ENCODE measurements around the gene LUZP2.

The LUZP2 gene

DNA sequence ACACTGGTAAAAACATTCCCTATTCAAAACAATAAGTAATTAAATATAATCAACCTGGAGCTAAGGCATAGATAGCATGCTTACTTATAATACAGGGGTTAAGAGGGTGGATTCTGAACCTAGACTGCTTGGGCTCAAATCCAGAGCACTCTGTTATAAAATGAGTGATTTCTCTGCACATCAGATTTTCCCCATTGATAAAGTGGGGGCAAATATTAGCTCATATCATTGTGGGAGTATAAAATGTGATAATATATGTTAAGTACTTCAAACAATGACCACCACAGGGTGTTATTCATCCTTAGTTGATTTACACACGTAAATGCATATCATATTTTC lies 139.4 kb downstream of the LUZP2 start:
- no peak for DNase-seq

DNA sequence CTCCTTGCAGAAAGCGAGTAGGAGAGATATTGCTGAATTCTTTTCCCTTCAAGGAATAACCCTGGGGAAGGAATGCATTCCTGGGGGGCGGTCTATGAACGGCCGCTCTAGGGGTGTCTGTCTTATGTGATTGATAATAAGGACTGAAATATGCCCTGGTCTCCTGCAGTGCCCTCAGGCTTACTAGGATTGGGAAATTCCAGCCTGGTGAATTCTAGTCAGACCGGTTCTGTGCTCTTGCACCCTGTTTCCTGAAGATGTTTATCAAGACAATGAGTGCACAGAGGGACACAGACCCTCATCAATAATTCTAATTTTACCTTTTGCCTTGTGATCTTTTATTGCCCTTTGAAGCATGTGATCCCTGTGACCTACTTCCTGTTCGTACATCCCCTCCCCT lies 140.7 kb downstream of the LUZP2 start:
- no peak for DNase-seq

DNA sequence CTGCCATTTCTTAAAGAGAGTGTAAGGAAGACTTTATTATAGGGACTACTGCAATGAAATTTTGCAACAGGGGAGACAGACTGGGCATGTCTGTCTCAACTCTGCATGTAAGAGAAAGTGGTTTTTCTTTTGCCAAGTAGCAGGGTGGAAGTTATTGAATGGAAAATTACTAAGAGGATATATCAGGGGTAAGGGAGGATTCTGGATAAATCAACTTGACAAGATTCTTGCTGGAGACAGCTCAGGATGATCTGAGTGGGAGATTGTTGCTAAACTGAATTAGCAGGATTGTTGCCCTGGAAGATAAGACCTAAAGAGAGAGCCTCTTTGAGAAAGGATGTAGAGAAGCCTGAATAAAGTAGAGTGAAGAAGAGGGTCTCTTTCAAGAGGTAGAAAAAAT lies 145.8 kb downstream of the LUZP2 start:
- DNase-seq = no peak

DNA sequence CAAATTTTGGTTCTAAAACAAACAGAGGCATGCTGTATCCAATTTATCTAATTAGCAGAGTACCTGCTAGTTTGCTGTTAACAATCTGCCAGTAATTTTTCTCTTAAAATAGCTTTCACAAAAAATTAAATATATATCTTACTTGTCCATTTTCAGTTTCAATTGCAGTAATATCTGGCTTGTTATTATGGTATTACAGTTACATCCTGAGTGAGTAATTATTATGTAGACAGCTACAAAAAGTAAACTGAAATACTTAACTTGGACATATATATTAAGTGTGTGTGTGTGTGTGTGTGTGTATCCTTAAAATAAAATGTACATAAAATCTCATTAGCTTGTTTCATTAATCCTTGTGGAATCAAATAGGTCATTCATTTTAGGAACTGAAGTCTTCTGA lies 148.7 kb downstream of the LUZP2 start:
- no peak for DNase-seq

DNA sequence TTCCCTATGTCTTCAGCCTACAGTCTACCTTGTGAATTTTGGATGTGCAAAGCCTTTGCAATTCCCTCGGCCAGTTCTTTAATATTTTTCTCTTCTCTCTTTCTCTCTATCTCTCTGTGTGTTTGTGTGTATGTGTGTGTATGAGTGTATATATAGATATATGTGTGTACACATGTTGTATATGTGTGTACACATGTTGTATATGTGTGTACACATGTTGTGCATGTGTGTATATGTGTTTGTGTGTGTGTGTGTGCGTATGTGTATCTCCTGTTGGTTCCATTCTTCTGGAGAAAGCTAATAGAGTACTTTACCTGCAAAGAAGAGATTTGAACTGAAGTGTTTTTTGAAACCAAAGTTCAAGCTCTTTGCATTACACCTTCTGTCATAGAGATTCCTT lies 155.0 kb downstream of the LUZP2 start:
- DNase-seq = no peak

DNA sequence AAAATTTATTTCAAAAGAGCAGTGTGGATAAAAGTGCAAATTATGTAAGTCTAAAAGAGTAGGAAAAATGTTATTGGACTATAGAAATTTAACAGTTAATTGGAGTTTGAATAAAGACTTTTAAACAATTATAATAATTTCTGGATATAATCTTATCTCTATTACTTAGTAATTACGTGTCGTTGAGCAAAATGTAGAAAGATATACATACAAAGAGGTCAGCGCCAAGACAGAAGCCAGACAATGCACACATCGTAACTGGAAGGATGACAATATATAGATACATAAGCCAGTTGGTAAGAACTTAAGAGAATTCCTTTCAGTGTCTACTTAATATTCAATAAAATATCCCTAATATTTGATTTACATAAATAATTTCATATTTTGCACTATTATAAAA lies 157.0 kb downstream of the LUZP2 start:
- DNase-seq = no peak

DNA sequence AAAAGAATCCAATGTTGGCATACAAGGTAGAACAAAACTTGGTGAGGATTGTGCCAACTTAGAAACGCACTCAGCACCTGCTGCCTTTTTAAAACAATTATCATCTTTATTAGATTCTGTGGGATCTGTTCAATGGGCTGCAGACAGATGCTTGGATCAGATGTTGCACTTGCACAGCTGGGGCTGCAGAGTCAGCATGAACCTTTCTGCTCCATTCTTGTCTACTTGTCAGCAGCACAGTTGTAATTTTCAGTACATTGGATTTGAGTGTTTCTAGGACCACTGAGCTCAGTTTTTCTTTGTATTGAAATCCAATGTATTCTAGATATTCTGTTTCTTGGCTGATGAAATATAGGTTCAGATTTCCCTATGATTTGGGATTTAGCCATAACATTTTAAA lies 164.5 kb downstream of the LUZP2 start:
- DNase-seq = no peak

DNA sequence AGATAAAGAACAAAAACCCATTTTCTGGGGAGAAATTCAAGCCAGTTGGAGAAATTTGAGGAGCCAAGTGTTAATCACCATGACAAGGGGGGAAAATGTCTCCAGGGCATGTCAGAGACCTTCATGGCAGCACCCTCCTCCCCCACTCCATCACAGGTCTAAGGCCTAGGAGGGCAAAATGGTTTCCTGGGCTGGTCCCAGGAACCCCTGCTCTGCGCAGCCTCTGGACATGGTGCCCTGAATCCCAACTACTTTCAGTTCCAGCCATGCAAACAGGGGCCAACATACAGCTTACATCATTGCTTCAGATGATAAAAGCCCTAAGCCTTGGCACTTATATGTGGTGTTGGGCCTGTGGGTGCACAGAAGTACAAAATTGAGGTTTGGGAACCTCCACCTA lies 167.5 kb downstream of the LUZP2 start:
- no peak for DNase-seq

DNA sequence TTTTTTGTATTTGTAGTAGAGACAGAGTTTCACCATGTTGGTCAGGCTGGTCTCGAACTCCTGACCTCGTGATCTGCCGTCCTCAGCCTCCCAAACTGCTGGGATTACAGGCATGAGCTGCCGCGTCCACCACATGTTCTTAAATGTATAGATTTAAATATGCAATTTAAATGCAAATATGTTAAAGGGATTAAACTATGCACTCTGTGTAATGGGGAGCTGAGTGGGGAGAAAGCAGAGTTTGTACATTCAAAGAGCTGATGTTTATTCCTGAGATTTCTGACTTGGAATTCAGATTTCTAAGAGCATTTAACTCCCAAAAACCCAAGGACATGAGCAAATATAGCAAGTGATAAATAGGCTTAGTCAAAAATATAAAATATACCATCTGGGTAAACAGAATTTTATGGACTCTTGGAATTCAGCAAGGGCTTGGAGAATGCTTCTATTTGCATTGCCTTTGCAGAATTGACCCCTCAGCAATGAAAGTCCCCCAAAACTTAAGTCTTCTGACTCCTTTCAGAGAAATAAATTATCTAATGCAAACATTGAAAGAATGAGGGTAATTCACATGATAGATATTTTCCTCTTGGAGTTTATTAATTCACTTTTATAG lies 170.6 kb downstream of the LUZP2 start:
- DNase-seq = no peak

DNA sequence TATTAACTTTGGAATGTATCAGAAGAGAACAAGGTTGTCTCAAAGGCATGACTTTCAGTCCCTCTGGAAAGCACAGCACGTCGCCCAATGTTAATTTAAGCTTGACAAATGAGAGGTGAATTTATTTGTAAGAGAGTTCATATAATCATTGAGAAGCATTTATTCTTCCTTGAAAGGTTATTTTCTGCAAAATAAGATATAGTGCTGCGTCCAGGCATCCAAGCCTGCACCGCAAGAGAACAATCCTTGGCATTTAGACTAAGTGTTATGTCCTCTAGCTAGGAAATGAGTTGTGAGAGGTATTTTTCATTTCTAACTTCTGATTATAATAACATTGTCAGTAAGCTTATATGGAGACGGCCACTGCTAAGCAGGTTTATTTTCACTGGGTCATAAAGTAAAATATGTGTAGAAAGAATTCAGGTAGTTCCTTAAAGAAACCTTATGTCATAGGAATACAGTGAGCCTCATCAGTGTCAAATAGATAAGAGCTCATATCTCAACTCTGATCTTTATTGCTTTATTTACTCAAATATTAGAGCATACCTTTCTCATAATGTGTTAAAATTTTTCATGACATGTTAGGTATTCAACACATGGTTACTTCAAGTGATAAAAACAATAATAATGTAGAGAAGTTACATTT lies 182.0 kb downstream of the LUZP2 start:
- DNase-seq = no peak

DNA sequence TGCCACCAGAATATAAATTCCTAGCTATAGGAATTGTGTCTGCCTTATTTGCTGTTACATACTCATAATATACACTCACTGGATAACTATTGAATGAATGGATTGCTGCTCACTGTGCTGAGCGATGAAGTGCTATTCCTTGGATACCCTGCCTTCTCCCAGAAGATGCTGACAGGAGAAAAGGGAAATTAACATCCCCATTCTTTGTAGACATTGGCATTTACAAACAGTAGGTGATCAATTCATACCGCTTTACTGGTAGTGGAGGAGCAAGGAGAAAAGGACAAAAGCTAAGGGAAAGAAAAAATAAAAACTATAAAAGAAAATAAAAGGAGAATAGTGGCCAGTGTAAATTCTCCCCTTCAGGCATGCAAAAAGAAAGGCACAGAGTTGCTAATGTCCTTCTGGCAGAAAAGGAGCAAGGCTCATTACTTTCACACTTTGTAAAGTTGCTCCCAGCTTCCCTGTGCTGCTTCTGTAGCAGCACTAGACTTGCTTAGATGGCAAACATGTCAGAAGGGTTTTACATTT lies 183.0 kb downstream of the LUZP2 start:
- no peak for DNase-seq

DNA sequence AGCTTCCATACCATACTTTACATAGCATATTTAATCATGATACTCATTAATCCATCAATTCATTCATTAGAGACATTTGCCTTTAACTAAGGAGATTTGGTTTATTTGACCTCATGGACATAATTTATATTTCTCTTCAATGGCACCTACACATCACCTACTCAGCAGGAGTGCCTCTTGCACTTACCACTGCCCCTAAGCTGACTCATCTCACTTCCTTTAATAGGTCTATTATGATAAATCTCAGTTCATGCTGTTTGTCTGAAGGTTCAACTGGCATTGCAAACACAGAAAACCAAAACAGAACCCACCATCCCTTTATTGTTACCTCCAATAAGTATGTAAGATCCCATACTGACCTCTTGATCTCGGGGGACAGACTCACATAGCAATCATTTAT lies 186.7 kb downstream of the LUZP2 start:
- no peak for DNase-seq

DNA sequence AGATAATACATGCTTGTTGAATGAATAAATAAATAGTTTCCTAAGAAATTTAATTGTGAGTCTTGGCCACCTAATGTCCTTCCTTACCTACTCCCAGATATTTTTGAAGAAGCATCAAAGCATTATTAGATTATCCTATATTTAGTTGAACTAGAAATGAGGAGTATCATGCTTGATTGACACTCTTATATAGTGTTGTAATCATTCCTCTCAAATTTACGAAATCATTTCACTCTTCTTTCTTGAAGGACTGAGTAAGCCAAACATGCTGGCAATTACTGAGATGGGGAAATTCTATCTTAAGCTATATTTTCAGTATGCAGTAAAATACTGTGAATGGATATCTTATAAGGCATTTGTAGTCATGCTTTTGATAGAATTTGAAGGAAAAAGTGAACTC lies 189.0 kb downstream of the LUZP2 start:
- no peak for DNase-seq

DNA sequence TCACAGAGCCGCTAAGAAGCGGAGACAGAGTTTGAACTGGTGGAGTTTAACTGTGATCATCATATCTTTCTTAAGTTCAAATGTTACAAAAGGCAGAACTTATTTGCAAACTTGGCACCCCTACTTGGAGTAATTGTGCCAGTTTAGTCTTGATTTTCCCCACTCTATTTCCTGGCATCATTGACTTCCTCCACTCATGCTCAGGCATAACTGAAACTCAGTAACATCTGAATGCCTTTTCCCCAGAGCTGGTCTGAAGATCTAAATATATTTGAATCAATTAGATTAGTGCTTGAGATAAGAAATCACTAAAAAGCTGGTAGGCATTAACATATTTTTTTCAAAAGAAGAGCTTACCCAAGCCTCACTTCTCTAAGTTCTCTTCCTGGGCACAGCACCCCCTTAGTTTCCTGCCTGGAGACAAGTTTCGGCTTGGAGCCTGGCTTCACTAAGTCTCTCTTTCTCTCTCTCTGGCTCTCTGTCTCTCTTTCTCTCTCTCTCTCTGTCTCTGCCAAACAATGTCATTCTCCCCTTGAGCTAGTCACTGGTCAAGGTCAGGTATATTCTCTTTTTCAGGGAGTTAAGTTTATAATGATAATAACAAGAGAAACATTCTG lies 190.8 kb downstream of the LUZP2 start:
- no peak for DNase-seq

DNA sequence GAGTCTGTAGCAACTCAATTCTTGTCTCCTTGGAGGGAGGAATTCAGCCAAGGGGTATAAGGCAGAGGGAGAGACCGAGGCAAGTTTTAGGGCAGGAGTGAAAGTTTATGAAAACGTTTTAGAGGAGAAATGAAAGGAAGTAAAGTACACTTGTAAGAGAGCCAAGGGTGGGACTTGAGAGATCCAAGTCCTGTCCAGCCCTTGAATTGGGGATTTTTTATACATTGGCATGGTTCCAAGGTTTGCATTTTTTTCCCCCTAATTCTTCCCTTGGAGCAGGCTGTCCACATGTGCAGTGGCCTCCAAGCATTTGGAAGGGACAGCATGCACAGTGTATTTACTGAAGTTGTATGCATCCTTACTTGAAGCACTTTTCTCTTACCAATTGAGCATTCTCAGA lies 192.1 kb downstream of the LUZP2 start:
- no peak for DNase-seq

DNA sequence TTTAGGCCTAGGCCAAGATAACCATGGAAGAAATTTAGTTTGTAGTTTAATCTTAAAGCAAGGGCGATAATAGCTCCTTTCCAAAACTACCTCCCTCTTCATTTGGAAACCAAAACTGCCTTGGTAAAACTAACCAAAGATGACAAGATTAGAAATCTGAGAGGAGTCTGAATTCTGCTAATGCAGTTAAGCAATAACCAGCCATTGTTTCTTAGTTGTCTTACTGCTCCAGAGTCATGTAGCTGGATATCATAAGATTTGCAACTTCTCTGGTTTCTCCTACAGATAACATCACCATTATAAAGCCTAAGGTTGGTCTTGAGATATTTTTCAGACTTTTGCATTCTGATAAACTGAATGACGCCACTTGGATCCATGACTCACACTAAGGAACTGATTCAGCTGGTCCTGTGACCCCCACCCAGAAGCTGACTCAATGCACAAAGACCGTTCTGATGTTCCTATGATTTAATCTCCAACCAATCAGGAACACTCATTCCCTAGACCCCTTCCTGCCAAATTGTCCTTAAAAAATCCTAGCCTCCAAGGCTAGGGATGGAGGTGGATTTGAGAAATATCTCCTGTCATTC lies 200.8 kb downstream of the LUZP2 start:
- no peak for DNase-seq

DNA sequence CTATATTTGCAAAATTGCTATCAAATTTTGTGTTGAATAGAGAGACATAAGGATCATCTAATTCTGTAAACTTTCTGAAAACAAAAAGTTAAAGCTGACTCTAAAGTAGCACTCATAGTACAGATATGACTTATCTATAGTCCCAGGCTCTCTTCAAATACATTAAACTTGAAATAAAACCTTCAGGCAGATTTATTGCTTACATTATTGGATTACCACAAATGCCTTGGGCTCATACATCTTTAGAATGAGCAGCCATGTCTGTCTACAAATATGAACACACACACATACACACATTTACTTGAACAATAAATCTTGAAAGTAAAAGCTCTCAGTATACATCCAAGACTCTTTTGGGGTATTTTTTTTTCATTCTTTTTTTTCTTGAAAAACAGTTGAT lies 207.9 kb downstream of the LUZP2 start:
- DNase-seq = no peak

DNA sequence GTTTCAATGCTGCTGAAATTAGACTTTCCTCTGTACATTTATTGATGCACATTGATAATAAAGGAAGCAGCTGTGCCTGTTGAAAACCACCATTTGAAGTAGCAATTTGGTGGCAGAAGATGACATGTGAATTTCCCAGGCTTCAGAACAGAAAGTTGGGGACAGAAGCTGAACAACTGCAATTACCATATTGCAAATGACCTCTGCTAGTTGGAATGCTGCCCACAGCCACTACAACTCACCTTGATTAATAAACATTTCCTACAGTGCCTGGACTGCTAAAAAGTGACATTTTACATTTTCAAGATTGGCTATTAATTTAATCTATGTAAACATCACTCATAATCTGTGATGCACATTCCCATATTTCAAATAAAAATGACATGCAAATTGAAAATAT lies 208.6 kb downstream of the LUZP2 start:
- no peak for DNase-seq

DNA sequence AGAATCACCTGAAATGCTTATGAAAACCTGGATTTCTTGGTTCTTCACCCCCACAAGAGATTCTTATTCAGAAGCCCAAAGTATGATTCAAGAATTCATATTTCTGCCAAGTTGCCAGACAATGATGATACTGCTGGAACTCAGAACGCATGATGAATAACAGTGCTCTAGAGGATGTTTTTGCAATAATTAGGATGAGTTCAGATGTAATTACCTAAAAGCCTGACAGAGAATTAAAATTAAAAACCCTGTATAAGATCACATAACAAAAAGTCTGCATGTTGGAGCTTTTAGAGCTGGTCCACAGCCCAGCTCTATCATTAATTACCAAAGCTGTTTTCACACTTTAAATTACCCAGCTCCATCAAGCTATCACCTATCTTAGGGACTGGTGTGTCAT lies 211.8 kb downstream of the LUZP2 start:
- no peak for DNase-seq

DNA sequence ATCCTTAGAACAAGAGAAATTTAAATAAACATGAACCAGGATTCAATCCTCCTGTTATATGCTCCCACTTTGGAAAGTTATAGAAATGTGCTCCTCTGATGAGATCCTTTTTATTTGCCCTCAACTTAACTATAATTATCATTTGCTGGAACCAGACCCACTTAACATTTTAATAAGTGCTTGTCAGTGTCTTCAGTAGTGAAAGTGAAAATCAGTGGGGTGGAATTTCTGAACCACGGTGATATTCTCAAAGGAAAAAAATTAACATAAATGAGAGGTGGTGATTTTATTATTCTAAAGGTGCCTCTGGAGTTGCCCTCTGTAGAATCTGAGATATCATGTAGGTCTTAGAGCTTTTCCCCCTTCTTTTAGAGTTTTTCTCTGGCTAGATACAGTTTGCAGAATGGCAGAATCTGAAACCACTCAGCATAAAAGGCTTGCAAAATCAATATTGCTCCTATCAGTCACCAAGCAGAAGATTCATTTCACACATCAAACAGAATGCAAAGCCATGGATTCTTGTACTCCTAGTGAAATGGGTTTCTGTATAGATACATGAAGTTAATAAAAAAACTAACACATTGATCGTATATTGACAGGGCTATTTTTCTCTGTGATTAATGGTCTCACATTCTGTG lies 213.2 kb downstream of the LUZP2 start:
- DNase-seq = no peak

DNA sequence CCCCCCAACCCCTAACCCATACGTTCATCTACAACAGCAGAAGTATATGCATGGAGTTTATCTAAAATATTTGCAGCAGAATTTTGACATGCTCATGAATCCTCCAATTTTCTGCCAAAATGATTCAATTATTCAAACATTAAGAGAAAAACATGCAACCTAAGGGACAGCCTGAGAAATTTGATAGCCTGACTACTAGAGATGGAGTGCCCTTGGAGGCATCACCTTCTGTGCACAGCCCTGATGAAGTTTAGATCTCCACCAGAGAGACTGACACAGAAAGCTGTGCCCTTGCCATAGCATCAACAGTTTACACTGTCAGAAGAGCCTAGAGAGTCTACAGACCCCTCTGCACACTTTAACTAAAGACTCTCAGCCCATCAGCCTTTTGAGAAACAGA lies 217.7 kb downstream of the LUZP2 start:
- DNase-seq = no peak

DNA sequence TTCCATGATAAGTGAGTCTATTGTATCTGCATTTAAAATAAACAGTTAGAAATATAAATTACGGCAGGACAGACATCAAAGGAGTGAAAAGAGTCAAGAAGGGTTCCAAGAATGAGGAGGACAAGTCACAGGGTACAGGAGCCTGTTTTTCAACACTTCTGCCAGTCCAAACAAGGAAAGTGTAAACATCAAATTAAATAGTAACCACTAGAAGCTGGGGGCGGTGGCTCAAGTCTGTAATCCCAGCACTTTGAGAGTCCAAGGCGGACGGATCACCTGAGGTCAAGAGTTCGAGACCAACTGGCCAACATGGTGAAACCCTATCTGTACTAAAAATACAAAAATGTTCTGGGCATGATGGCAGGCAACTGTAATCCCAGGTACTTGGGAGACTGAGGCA lies 219.6 kb downstream of the LUZP2 start:
- no peak for DNase-seq

DNA sequence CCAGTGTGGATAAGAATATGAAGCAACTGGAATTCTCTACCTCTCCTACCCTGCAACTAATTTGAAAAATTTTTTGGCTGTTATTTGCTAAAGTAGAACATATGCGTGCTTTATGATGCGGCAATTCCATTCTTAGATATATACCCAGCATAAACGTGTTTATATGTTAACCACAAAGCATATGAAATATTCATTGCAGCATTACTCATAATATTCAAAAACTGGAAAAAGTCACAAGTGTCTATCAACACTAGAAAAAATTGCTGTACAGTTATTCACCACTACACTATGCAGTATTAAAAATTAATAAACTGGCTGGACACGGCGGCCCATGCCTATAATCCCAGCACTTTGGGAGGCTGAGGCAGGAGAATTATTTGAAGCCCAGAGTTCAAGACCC lies 226.4 kb downstream of the LUZP2 start:
- DNase-seq = no peak

DNA sequence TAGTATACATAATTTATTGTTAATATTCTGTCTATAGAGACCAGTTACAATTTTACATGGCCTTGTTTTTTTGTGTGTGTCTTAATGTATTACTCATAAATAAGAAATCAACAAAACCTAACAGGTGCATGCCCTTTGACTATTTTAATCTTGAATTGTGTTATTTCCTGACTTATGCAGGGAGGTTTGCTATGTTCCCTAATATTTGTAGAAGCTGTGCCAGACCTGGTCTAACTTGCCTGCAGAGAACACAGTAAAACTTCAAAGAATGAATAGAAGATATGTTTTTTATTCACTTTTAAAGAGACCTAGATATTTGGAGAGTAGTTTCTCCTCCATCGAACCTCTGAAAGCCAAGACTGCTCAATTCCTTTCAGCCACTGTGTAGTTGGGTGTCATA lies 234.7 kb downstream of the LUZP2 start:
- no peak for DNase-seq

All from AML-193 (cell line).